Endothelial cell (in vitro differentiated cells): ENCODE results near the gene TSPO2. TPM values are rescaled to one million over a fixed set of nuclear protein-coding genes. Genes with fewer than 3 reads are reported as not detected.

Experiments
- DNase-seq: peaks from one replicate; pipeline ENCODE4 v3.0.0; 2021; ENCODE audit warnings: low spot score
- H3K27ac Mint-ChIP-seq: one replicate; pipeline ENCODE4 v1.8.0; 2021; ENCODE audit warnings: mixed read lengths, inconsistent platforms; ENCODE audit not compliant: unreplicated experiment
- H3K27me3 Mint-ChIP-seq: one replicate; pipeline ENCODE4 v1.8.0; 2021; ENCODE audit warnings: mild to moderate bottlenecking, moderate library complexity, mixed read lengths, inconsistent platforms; ENCODE audit not compliant: unreplicated experiment
- H3K36me3 Mint-ChIP-seq: one replicate; pipeline ENCODE4 v1.8.0; 2021; ENCODE audit warnings: mild to moderate bottlenecking, low read depth, mixed read lengths, inconsistent platforms; ENCODE audit not compliant: unreplicated experiment
- H3K4me1 Mint-ChIP-seq: one replicate; pipeline ENCODE4 v1.8.0; 2021; ENCODE audit warnings: mild to moderate bottlenecking, mixed read lengths, inconsistent platforms; ENCODE audit not compliant: unreplicated experiment
- H3K4me3 Mint-ChIP-seq: one replicate; pipeline ENCODE4 v1.8.0; 2021; ENCODE audit warnings: mild to moderate bottlenecking, mixed read lengths, inconsistent platforms; ENCODE audit not compliant: unreplicated experiment
- H3K9me3 Mint-ChIP-seq: one replicate; pipeline ENCODE4 v1.8.0; 2021; ENCODE audit warnings: mixed read lengths, inconsistent platforms; ENCODE audit not compliant: unreplicated experiment
- CTCF ChIP-seq: fragments of 200-600 bp; sonication (generic); IDR thresholded peaks from one replicate; pipeline ENCODE4 v1.5.0; 2021; ENCODE audit warnings: antibody characterized with exemption; ENCODE audit not compliant: unreplicated experiment
- long read RNA-seq: library from polyadenylated mRNA; unstranded; transcript quantifications from one replicate; pipeline ENCODE4 v2.0.0, GENCODE V29; 2020; ENCODE audit not compliant: unreplicated experiment
- total RNA-seq: library from RNA; stranded (reverse); fragmentation: NEBNext Ultra II Directional; extraction: Animal tissue kit (Norgen Biotek cat#: 25700); gene quantifications from one replicate; pipeline ENCODE4 v1.2.1, GENCODE V29; 2021; ENCODE audit not compliant: unreplicated experiment

Gene TSPO2
- not detected for total RNA-seq
- long read RNA-seq: 0 reads

GRCh38 chr6:41042226-41043055 is at the start of gene TSPO2:
TSS of gene TSPO2 (plus strand) at chr6:41042467. CDS start at chr6:41042986, 519 bp downstream.
- no peak for DNase-seq
- Mint-ChIP-seq H3K4me1 (no peaks in the 10 kb centered on the region), H3K4me3 (no peak within 1 kb of the TSS), H3K36me3 (no peaks in the 10 kb centered on the region), H3K27ac (no peak within 1 kb of the TSS), H3K9me3 (no peaks in the 10 kb centered on the region), H3K27me3 (peaks cover under 1% of the 10 kb centered on the region)
- TF ChIP-seq CTCF: no peak

DNA sequence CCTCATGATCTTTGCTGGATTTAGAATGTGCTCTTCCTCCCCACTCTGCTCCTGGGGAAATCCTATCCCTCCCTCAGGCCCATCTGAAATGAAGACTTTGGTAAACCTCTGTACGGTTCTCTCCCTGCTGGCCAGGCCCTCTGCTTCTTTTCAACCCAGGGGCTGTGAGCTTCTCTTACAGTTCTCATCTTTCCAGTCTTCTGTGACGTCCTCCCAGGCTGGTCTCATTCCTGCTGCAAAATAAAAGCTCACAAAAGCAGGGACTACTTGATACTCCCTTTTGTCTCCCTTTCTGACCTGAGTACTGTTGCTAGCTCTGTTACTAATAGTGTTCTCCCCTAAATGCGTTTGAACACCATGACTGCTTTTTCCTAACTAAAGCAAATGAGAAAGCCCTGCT is 49.5 kb upstream of the TSPO2 start:
- no peak overlapping the region for H3K4me3 Mint-ChIP-seq
- TF ChIP-seq CTCF: no peak
- no peak for DNase-seq
- no peak overlapping the region for H3K27ac Mint-ChIP-seq
- H3K36me3 Mint-ChIP-seq: peaks cover 4% of the 10 kb centered on the region
- H3K9me3 Mint-ChIP-seq: no peaks in the 10 kb centered on the region
- peaks cover 9% of the 10 kb centered on the region for H3K27me3 Mint-ChIP-seq
- H3K4me1 Mint-ChIP-seq: peaks cover 27% of the 10 kb centered on the region

DNA sequence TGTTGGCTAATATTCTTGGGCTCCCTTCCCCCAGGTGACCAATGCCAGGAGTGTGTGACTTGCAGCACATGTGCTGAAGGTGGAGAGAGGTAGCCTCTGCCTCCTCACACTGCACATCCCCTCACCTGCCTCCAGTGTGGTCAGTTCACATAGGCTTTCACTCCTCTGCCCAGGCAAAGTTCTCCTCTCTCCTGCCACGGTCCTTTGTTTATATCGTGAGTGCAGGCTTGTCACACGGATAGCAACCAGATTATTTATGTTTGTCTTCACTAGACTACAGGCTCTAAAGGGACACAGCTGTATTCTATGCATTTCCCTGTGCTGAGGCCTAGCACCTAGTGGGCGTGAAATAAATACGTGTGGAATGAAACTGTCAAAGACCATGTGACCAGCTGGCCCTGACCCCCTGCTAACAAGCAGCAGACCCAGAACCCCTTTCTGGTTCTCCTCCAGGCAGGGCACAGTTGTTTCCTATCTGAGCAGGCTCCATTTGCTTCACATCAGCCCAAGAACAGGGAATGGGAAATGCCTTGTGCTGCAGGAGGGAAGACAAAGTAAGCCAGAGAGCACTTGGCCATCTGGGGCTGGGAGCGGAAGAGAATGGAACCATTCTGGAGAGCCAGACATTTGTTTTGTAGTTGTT is 45.6 kb upstream of the TSPO2 start:
- peak overlapping the region; percentile 100 for H3K27ac Mint-ChIP-seq
- H3K4me1 Mint-ChIP-seq: peaks cover 45% of the 10 kb centered on the region
- TF ChIP-seq CTCF: no peak
- H3K9me3 Mint-ChIP-seq: no peaks in the 10 kb centered on the region
- peak; percentile 47 for DNase-seq
- peaks cover 9% of the 10 kb centered on the region for H3K27me3 Mint-ChIP-seq
- peaks cover 4% of the 10 kb centered on the region for H3K36me3 Mint-ChIP-seq
- H3K4me3 Mint-ChIP-seq: peak overlapping the region; percentile 56

DNA sequence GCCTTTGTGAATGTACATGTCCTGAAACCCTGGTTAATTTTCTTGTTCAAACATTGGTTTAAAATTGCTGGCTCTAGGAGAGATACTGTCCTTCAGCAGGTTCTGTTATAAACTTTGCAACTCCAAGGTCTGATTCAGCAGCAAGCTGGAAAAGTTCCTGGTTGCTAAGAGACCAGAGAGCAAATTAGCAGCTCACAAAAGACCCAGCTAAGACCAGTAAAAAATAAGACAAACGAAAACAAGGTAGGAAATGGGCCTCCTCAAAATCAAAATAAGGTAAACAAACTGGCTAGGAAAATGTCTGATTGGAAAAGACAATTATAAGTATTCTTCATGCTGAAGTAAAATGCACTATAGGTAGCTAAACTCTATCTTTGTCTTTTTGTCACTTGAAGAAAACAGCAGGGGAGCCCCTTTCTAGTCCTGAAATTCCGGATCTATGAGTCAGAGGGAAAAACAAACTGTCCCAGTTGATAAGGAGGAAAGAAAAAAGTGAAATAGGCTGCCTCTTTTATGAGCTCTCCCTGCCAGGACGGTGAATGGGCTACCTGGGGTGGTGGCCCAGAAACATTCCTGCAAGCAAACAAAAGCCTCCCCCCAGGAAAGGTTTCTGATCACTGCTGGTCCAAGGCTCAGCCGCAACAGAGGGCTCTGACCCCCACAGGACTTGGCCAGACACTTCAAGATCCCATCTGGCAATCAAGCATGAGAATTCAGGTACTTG is 44.9 kb upstream of the TSPO2 start:
- H3K4me3 Mint-ChIP-seq: peak overlapping the region; percentile 63
- peaks cover 4% of the 10 kb centered on the region for H3K36me3 Mint-ChIP-seq
- peaks cover 7% of the 10 kb centered on the region for H3K27me3 Mint-ChIP-seq
- H3K27ac Mint-ChIP-seq: peak overlapping the region; percentile 100
- no peak for TF ChIP-seq CTCF
- no peaks in the 10 kb centered on the region for H3K9me3 Mint-ChIP-seq
- peak; percentile 28 for DNase-seq
- H3K4me1 Mint-ChIP-seq: peaks cover 45% of the 10 kb centered on the region
